Gastroesophageal sphincter (tissue), 3 donors: ENCODE results near the gene PLA2G5.

ENCODE experiments used
- CTCF ChIP-seq, 4 experiments: fragments of 200-600 bp in 2 of 4; fragments of 450-650 bp in 2 of 4; sonication (generic) in 1 of 4; IDR thresholded peaks; one replicate each; pipeline ENCODE4 v1.5.1; 2017 to 2019; ENCODE audit warnings: antibody characterized with exemption in 4 of 4, mild to moderate bottlenecking in 2 of 4, moderate library complexity in 2 of 4
- EP300 ChIP-seq: sonication (generic); formaldehyde crosslinking; IDR thresholded peaks from one replicate; pipeline ENCODE4 v1.6.1; 2017; ENCODE audit warnings: antibody characterized with exemption, mild to moderate bottlenecking
- POLR2AphosphoS5 ChIP-seq: sonication (generic); formaldehyde crosslinking; IDR thresholded peaks from one replicate; pipeline ENCODE4 v1.6.1; 2017; ENCODE audit warnings: antibody characterized with exemption

- TF ChIP-seq CTCF (IDR thresholded peaks at IDR 0.05) (no peak), EP300 (no peak), POLR2AphosphoS5 (no peak)
Measured at GRCh38 chr1:20141466-20141865, 71.5 kb downstream of the PLA2G5 start.
